GM23248 (cell line): ENCODE results near the gene LRRC28.

ENCODE experiments used
- EZH2 ChIP-seq: fragments of 200-600 bp; sonication (generic); IDR thresholded peaks from 2 replicates; pipeline ENCODE4 v1.6.1; 2018; ENCODE audit warnings: antibody characterized with exemption, mild to moderate bottlenecking; ENCODE audit not compliant: insufficient read depth, poor library complexity, severe bottlenecking
- EZH2phosphoT487 ChIP-seq: fragments of 200-600 bp; sonication (generic); IDR thresholded peaks from 2 replicates; pipeline ENCODE4 v1.6.1; 2018; ENCODE audit warnings: antibody characterized with exemption, moderate library complexity, mild to moderate bottlenecking, low read depth; ENCODE audit not compliant: insufficient read depth

DNA sequence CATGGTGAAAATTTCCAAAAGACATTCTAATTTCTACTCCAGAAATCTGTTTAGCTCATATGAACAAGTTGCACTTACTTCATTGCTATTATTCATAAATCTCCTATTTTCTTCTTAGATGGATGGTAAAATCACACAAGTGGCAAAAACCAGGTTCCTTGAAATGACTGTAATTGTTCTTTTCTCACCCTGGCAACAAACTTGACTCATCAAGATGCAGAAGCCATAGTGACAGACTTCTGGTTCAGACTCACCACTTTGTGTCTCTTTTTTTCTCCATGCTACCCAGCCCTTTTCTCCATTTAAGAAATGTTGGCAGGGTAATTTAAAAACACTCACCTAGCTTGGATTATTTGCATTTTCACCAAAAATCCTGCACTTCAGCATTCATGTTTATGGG is 82.1 kb downstream of the LRRC28 start:
- TF ChIP-seq EZH2 (no peak), EZH2phosphoT487 (no peak)
